Stimulated activated CD4-positive, alpha-beta T cell treated with anti-CD3 and anti-CD28 coated beads, TNF-alpha, amount 100 ng/mL, for 4 hours (primary cell): Measurements from ENCODE around the gene CNTNAP5.

Source experiments
- DNase-seq, 3 experiments: peaks; one replicate each; pipeline ENCODE4 v3.0.0-alpha.2; 2020; ENCODE audit warnings: low read depth in 3 of 3

CNTNAP5 gene

GRCh38 chr2:124063596-124063995, 38.5 kb downstream of the CNTNAP5 start:
- no peak for DNase-seq

- DNase-seq, result no peak
These were observed 40.5 kb downstream of the CNTNAP5 start for GRCh38 chr2:124065636-124066035.

- no peak for DNase-seq
These were observed 41.7 kb downstream of the CNTNAP5 start for GRCh38 chr2:124066776-124067175.

- no peak for DNase-seq
These were observed 54.0 kb downstream of the CNTNAP5 start for GRCh38 chr2:124079045-124079444.

- DNase-seq, result no peak
These were observed 55.4 kb downstream of the CNTNAP5 start for GRCh38 chr2:124080281-124081153.

GRCh38 chr2:124081154-124081716, 56.1 kb downstream of the CNTNAP5 start:
- DNase-seq, result no peak

- DNase-seq, result no peak
These were observed 63.5 kb downstream of the CNTNAP5 start for GRCh38 chr2:124088616-124089015.

- no peak for DNase-seq
These were observed 66.6 kb downstream of the CNTNAP5 start for GRCh38 chr2:124091721-124092120.

- DNase-seq, result no peak
These were observed 67.6 kb downstream of the CNTNAP5 start for GRCh38 chr2:124092651-124093050.

GRCh38 chr2:124104914-124105313, 79.8 kb downstream of the CNTNAP5 start:
- DNase-seq, result no peak

GRCh38 chr2:124112206-124112605, 87.1 kb downstream of the CNTNAP5 start:
- DNase-seq, result no peak

GRCh38 chr2:124112966-124113365, 87.9 kb downstream of the CNTNAP5 start:
- DNase-seq, result no peak

- DNase-seq, result no peak
These were observed 95.2 kb downstream of the CNTNAP5 start for GRCh38 chr2:124120246-124120645.

GRCh38 chr2:124121106-124121505, 96.0 kb downstream of the CNTNAP5 start:
- no peak for DNase-seq

- no peak for DNase-seq
These were observed 96.7 kb downstream of the CNTNAP5 start for GRCh38 chr2:124121760-124122275.

GRCh38 chr2:124122340-124122739, 97.3 kb downstream of the CNTNAP5 start:
- DNase-seq, result no peak

- no peak for DNase-seq
These were observed 106.2 kb downstream of the CNTNAP5 start for GRCh38 chr2:124131276-124131675.

- no peak for DNase-seq
These were observed 111.0 kb downstream of the CNTNAP5 start for GRCh38 chr2:124136110-124136509.

- no peak for DNase-seq
These were observed 113.0 kb downstream of the CNTNAP5 start for GRCh38 chr2:124138076-124138475.

- no peak for DNase-seq
These were observed 120.9 kb downstream of the CNTNAP5 start for GRCh38 chr2:124145982-124146381.

- no peak for DNase-seq
These were observed 122.5 kb downstream of the CNTNAP5 start for GRCh38 chr2:124147552-124147951.

GRCh38 chr2:124149571-124149970, 124.5 kb downstream of the CNTNAP5 start:
- no peak for DNase-seq

GRCh38 chr2:124151691-124152090, 126.6 kb downstream of the CNTNAP5 start:
- DNase-seq, result no peak
